ENCODE data around the gene C4orf50.

C4orf50 gene

DNA sequence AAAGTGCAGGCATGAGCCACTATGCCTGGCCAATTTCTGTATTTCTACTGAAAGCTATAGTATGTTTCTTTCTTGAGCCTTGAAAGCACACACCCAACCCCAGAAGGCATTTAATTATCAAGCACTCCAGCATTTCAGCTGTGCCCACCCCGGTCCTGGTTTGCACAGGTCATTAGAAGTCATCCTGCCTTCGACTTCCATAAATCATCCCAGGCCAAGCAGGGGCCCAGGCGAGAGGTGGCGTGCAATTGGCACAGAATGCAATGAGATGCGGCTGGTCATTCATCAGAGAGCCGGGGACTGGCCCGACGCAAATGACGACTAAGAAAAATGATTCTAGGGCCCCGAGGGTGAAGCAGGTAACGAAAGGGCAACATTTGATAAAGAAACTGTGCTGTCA, 100.6 kb downstream of the C4orf50 start:
- no peak for DNase-seq

- no peak for DNase-seq
Observed at GRCh38 chr4:5916229-5916628, 102.0 kb downstream of the C4orf50 start.

DNA sequence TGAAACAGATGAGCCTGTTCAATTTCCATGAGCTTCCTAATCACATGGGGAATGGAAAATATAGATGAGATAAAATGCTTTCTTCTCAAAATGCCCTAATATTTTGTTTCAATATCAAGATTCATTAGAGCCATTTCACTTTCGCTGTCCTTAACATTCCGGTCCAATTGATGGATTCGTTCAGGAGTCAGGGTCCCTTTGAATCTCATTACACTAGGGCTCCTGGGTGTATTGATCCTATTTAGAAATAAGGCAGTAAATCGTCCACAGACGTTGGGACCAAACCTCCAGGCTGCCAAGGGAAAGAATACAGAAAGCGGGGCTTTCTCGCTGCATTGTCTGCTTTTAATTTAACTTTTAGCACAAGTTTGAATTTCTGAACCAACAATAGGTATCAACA, 104.8 kb downstream of the C4orf50 start:
- no peak for DNase-seq

DNA sequence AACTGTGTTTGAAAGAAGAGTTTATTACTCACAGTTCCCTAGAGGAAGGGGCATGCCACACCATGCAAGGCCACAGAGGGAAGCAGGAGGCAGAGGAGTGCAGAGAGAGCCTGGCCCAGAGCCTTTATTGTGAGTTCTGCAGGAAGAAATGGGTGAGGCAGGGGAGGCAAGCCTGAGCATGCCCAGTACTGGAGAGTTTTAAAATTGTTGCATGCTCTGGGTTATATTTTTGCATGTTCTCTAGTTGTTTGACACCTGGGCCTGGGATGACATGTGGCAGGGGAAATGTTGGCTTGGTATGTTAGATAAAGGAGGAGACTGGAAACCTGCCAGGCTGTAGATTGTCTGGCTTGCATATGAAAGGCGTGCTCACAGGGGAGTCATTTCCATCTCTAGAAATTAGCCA, 105.6 kb downstream of the C4orf50 start:
- no peak for DNase-seq

- no peak for DNase-seq
Observed at GRCh38 chr4:5908876-5909427, 109.3 kb downstream of the C4orf50 start.

- DNase-seq, result no peak
Observed at GRCh38 chr4:5906191-5906590, 112.0 kb downstream of the C4orf50 start.

DNA sequence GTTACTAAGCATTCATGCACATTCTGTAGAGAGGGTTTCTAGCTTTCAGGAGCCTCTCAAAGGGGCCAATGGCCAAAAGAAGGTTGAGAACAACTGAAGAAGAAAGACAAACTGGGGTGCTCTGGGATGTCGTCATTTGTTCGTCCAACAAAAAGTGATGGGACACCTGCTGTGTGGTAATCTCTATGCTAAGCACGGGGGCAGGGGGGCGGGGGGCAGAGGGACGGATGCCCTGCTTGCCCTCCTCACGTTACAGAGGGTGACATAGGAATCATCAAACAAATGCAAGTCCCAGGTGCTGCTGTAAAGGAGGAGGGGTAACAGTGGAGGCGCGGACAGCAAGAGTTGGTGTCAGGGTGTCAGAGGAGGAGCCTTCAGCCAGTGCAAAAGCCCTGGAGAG, 112.5 kb downstream of the C4orf50 start:
- no peak for DNase-seq

GRCh38 chr4:5900844-5901243, 117.4 kb downstream of the C4orf50 start:
- DNase-seq, result no peak

GRCh38 chr4:5899881-5900280, 118.3 kb downstream of the C4orf50 start:
- no peak for DNase-seq

DNA sequence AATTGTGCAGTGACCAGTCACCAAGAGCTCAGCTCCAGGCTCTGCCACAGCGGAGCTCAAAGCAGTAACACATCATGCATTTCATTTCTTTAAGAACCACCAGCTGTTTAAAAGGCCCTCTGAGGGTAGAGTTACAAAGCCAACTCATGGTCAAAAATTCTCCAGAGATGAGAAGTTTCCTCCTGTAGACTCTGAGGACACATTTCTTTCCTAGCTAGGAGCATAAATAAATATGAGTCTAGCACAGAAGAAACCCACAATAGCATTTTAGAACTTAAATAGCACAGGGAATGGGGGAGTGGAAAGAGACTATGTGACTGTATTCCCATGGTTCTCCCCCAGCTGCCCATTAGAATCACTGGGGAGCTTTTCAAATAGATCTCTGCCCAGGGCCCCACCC, 118.8 kb downstream of the C4orf50 start:
- no peak for DNase-seq

GRCh38 chr4:5897674-5898073, 120.6 kb downstream of the C4orf50 start:
- no peak for DNase-seq

GRCh38 chr4:5895287-5895686, 122.9 kb downstream of the C4orf50 start:
- DNase-seq, result no peak

DNA sequence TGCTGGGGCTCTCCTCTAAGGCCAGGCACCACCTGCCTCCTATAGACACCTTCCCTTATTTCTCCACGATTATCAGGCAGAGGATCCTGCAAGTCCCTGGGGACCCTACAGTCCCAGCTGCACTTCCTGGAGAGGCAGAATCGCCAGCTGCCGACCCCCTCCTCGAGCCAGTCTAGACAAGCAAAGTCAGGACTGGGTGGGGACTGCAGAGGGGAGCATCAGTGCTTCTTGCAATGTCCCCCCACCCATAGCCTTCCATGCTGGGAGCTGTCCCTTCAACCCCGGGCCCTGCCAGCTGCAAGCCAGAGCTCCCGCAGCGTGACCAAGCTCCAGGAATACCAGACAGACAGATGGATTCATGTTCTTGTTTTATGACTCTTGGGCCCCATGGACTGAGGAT, 124.0 kb downstream of the C4orf50 start:
- DNase-seq, result no peak

DNA sequence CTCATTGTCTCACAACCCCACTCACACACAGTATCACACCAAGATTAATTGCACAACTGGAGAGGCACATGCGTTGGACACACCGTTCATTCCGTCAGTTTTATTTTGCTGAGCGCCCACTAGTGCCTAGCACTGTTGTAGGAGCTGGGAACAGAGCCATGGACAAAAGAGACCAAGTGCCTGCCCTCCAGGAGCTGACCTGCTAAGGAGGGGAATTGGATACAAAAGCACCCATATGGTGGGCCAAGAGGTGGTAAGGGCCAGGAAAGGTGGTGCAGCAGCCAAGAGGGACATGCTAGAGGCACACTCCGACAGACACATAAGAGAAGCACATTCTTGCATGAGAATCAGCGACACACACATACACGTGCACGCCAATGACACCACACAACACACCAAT, 124.6 kb downstream of the C4orf50 start:
- no peak for DNase-seq

DNA sequence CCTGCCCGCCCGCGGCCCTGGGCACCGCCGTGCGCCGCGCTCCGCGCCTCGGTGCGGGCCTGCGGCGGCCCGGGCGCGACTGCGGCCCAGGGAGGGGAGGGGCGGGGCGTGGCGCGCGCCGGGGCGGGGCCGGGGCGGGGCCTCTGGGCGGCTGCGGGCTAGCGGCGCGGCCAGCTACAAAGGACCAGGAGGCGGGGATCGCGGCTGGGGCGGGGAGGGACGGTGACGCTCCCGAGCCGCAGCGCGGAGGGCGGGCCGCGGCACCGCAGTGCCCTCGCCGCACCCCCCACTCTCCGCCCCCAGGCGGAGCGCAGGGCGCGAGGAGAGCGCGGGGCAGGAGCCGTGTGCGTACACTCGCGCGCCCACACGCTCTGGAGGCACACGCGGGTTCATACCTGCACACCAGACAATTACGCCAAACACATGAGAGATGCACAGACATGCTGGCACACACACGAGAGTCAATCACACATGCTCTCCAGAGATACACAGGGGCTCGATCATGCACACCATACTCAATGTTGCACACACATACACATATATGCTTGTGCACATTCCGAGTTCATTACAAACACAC, 125.1 kb downstream of the C4orf50 start, which contains the start of gene CRMP1:
Gene CRMP1 (minus strand): TSS at position 83 of the 577 bp plus-strand sequence. CDS start 117 bp downstream, outside the sequence.
- DNase-seq, result no peak

DNA sequence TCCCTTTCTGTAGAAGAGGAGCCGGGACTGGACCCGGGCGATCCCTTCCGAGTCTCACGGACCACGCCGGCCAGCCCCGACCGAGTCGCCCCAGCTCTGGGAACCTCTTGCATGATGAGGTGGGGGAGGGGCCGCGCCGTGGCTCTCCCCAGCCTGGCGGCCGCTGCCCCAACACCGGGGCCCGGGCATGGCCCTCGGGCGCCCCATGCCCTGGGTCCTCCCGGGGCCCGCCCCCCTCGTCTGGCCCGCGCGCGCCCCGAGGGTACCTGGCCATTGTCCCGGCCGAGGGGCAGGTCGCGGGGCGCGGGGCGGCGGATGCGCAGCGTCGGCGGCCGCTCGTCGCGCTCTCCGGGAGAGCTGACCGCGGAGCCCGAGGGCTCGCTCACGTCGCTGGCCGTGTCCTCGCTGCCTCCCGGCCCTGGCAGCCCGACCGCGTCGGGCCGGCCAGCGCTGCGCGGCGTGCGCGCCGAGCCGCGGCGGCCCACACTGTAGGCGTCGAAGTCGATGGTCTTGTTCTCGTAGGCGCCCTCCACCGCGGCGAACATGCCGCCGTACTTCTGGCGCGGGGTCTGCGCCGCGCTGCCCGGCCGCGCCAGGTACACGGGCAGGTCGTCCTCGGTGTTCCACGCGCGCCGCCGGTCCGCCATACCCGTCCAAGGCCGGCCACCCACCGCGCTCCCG, 125.8 kb downstream of the C4orf50 start:
- DNase-seq, result no peak

DNA sequence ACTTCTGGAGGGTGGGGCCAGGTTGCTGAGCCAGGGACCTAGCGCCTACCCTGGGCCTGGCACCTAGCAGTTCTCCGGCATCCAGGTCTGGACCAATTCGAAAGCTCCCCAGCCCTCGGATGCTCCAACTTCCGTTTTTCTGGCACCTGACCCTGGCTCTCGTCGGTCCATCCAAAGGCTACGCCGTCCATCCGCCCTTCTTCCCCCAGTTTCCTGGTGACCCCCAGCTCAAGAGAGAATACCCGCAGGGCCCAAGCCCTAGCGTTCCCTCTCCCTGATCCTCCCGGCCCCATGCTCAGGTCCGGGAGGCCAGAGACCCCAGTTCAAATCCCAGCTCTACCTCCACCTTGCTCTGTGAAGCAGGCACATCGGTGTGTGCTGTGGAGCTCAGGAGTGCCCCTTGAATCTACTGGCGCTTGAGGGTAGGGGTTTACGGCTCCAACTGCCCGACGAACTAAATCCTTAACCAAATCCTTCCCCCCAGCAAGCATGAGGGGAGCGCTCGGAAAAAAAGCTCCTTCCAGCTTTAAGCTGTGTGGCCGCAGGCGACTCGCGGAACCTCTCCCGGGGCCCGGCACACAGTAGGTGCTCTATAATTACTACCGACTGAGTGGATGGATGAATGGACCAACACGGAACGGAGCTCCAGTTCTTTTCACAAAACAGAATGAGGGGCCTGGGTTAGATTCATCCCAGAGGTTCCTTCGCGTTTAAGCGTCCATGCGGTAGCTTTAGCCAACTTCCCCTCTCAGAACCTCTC, 126.5 kb downstream of the C4orf50 start:
- DNase-seq, result no peak

GRCh38 chr4:5890063-5890727, 128.0 kb downstream of the C4orf50 start:
- no peak for DNase-seq

DNA sequence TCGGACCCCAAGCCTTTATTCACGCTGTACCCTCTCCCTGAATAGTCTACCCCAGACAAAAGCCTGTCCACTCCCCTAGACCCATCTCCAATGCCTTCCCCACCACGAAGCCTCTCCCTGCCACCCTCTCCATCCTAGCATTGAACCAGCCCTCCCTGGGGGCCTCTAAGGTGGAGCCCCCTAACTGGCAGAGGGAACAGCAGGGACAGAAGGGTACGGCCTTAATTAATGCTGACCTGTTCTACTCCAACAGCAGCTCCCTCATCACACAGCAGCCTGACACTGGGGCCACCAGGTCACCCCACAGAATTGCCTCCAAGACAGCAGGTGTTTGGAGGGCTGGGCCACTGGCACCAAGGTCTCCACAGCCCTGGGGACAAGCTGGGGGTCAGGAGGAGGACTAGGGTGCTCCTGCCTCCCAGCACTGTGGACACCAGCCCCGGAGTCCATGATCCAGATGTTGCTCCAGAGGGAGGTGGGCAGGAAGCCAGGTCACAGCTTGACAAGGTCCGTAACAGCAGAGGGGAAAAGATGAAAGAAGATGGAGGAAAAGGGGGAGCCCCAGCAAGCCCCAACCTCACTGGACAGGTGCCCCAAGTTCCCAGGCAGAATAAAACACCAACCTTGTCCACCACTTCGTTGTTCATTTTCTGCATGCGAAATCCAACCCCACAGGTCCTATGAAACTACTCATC, 129.1 kb downstream of the C4orf50 start:
- no peak for DNase-seq

DNA sequence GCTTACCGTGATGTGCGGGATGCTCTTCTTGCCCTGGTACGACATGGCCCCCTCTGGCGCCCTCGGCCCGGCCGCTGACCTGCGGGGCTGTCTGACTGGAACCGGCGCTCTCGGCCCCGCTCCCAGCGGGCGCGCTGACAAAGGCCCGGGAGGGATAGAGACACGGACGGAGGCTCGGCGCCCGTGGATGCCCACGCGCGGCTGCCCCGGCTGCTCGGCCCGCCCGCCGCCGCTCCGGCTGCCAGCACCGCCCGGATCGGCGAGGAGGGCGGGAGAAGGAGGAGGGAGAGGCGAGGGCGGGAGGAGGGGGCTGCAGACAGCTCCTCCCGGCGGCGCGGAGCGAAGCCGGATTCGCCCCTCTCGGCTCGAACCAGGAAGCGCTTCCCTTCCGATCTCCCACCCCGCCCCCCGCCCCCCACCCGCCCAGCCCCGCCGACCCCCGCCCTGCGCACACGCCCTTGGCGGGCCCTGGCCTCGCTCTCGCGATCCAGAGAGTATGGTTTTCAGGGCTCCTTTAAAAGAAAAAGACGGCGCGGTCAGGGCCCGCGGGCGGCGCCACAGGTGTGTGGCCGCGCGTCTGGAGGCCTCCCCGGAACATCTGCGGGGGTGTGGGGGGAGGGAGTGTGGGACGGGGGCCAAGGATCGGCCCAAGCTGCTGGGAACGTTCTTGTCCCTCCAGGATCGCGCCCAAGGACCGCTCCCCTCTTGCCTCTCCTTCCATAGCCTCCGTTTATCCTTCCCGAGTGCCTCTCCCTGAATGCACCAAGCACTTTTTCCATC, 129.8 kb downstream of the C4orf50 start:
- DNase-seq, result no peak

DNA sequence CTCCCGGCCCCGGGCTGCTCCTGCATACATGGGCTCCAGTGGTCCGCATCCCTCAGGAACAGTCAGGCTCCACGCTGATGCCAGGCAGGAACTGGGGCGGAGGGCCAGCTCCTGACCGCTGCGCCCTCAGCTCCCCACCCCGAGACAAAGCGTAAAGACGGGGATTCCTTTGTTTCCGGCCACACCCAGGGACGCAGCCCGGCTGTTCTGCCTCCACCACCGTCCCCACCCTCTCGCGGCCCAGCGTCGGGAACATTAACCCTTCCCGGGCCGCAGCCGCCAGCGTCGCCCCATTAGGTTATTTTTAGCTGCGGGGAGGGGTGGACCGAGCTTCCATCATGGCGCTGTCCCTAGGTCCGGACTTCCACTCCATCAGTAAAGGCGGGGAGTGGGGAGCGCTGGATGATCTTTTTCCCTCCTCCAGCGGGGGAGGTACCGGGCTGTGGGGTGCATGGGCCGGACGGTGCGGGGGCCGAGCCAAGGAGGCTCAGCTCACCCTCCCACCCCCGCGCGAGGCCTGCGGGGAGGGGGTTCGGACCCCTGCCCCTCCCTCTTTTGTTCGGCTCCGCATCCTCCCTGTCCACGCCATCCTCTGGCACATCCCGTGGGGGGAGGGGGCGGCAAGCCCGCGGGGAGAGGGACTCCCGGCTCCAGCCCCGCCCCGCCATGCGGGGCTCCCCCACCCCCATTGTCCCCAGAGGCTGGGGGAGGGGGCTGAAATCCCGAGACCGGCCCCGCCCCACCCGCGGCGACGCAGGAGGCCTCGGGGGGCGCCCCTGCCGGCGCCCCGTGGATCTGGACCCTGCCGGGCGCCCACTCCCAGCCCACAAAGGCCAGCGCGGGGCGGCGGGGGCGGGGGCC, 130.6 kb downstream of the C4orf50 start:
- DNase-seq, result no peak
